Choroid plexus epithelial cell (primary cell): ENCODE measurements around the gene ANKRD13D.

Source experiments
- DNase-seq: peaks from one replicate; pipeline ENCODE4 v3.0.0-alpha.2; 2010; ENCODE audit warnings: low read depth
- H3K4me3 ChIP-seq: 2 replicates; pipeline ENCODE4 v1.5.1; 2011; ENCODE audit warnings: low read depth, mild to moderate bottlenecking, control low read depth, low read length, moderate library complexity
- CTCF ChIP-seq: conservative IDR thresholded peaks from 2 replicates; pipeline ENCODE4 v1.5.1; 2011; ENCODE audit warnings: low read depth, mild to moderate bottlenecking, control low read depth, inconsistent platforms, low read length, moderate library complexity

The ANKRD13D gene

GRCh38 chr11:67254798-67255197 is 34.3 kb upstream of the ANKRD13D start:
- no peak for TF ChIP-seq CTCF
- DNase-seq: no peak

GRCh38 chr11:67255353-67255752 is 33.8 kb upstream of the ANKRD13D start:
- TF ChIP-seq CTCF: no peak
- no peak overlapping the region for H3K4me3 ChIP-seq
- DNase-seq: no peak

More at GRCh38 chr11:67254798-67255197, 34.3 kb upstream of the ANKRD13D start:
- H3K4me3 ChIP-seq: no peak overlapping the region

GRCh38 chr11:67255864-67256263 is 33.2 kb upstream of the ANKRD13D start:
- DNase-seq: no peak
- no peak overlapping the region for H3K4me3 ChIP-seq
- no peak for TF ChIP-seq CTCF

GRCh38 chr11:67256477-67257135 is 32.5 kb upstream of the ANKRD13D start:
- DNase-seq: no peak
- TF ChIP-seq CTCF: no peak
- H3K4me3 ChIP-seq: no peak overlapping the region

- H3K4me3 ChIP-seq: no peak overlapping the region
- TF ChIP-seq CTCF: no peak
- no peak for DNase-seq
Measured at GRCh38 chr11:67260406-67260805, 28.7 kb upstream of the ANKRD13D start.

GRCh38 chr11:67260885-67261639 is 28.0 kb upstream of the ANKRD13D start:
- DNase-seq: peak; percentile 56
- H3K4me3 ChIP-seq: peak overlapping the region; percentile 51

- DNase-seq: no peak
- peak; percentile 34 for TF ChIP-seq CTCF
- peak overlapping the region; percentile 51 for H3K4me3 ChIP-seq
Measured at GRCh38 chr11:67261640-67261945, 27.5 kb upstream of the ANKRD13D start.
